ENCODE results near the gene PAX1.

- TF ChIP-seq CTCF (IDR thresholded peaks at IDR 0.05) (no peak), POLR2A (IDR thresholded peaks at IDR 0.05) (no peak)
These were observed 1.8 kb downstream of the PAX1 start for GRCh38 chr20:21707267-21707666.
